ENCODE data around the gene HDAC4. TPM values are rescaled to one million over a fixed set of nuclear protein-coding genes. Genes with fewer than 3 reads are reported as not detected.

Gene HDAC4
- total and polyA plus RNA-seq, 10 of the 15 experiments (the other 5 are each of a cell fraction or from before 2014, with no cell fraction given): 0.22 to 15.7 (median 4.8) TPM

GRCh38 chr2:239073745-239074530 lies 326.9 kb downstream of the HDAC4 start:
- Histone ChIP-seq H2AFZ (ENCODE audit: control insufficient read depth, low read depth, low read length) (no peak overlapping the region), H4K20me1 (ENCODE audit: control insufficient read depth, insufficient read depth) (no peaks in the 10 kb centered on the region), H3K4me2 (ENCODE audit: control insufficient read depth, insufficient read depth) (no peak overlapping the region), H3K36me3 (ENCODE audit: control insufficient read depth in 2 of 2, insufficient read depth in 2 of 2, low read length in 1 of 2) (no peaks in the 10 kb centered on the region), H3K9ac (ENCODE audit: control insufficient read depth, insufficient read depth, low read length) (no peak overlapping the region), H3K27me3 (replicated peaks in 1 of 2; ENCODE audit: control insufficient read depth in 2 of 2, insufficient read depth in 2 of 2, low read length in 1 of 2) (no peaks in the 10 kb centered on the region), H3K9me3 (replicated peaks; ENCODE audit: control insufficient read depth, insufficient read depth, low read length) (no peaks in the 10 kb centered on the region), H3K4me1 (ENCODE audit: control insufficient read depth, insufficient read depth, low read length) (no peaks in the 10 kb centered on the region), H3K27ac (ENCODE audit: control insufficient read depth, insufficient read depth) (no peak overlapping the region), H3K79me2 (ENCODE audit: control insufficient read depth, insufficient read depth, low read length) (no peaks in the 10 kb centered on the region), H3K4me3 (no peak overlapping the region)
- ChIA-PET RAD21 (ENCODE audit: unreplicated experiment) (no interaction called here), CTCF (no interaction called here), POLR2A (no interaction called here), SMC1A (ENCODE audit: uncharacterized antibody, unreplicated experiment) (no interaction called here)
- FAIRE-seq (no peak), ATAC-seq (no peak), DNase-seq (ENCODE audit: low read depth, low spot score) (no peak)
- no TSS peak for BruUV-seq (replicated peaks)
- 87% methylated on average over 16 of the region's 18 CpGs for WGBS (ENCODE audit: insufficient coverage, insufficient replicate concordance, low lambda C conversion rate, missing lambda C conversion rate)
- intact Hi-C loops (cut with micrococcal nuclease; ENCODE audit: unreplicated experiment) (no loop called here), in situ Hi-C loops (cut with MboI) (no loop called here)
- TF ChIP-seq EED (IDR thresholded peaks at IDR 0.05; ENCODE audit: low read depth) (no peak), SRF (IDR thresholded peaks at IDR 0.05; ENCODE audit: low read depth in 2 of 2, low read length in 2 of 2) (no peak), TAF1 (IDR thresholded peaks at IDR 0.05; ENCODE audit: borderline replicate concordance, low read depth, low read length) (no peak), HCFC1 (IDR thresholded peaks at IDR 0.05; ENCODE audit: low read length) (no peak), PAX8 (IDR thresholded peaks at IDR 0.05) (no peak), MTA3 (IDR thresholded peaks at IDR 0.05; ENCODE audit: borderline replicate concordance, low read length) (no peak), PRDM15 (CRISPR knock-in tag; IDR thresholded peaks at IDR 0.05) (no peak), KAT2A (conservative IDR thresholded peaks at IDR 0.05; ENCODE audit: control insufficient read depth, low read depth, low read length) (no peak), ZBTB11 (CRISPR knock-in tag; IDR thresholded peaks at IDR 0.05) (no peak), TCF7 (IDR thresholded peaks at IDR 0.05; ENCODE audit: borderline replicate concordance) (no peak), JUND (IDR thresholded peaks at IDR 0.05; ENCODE audit: low read depth, low read length) (no peak)
- TF ChIP-seq, protein P1, sequence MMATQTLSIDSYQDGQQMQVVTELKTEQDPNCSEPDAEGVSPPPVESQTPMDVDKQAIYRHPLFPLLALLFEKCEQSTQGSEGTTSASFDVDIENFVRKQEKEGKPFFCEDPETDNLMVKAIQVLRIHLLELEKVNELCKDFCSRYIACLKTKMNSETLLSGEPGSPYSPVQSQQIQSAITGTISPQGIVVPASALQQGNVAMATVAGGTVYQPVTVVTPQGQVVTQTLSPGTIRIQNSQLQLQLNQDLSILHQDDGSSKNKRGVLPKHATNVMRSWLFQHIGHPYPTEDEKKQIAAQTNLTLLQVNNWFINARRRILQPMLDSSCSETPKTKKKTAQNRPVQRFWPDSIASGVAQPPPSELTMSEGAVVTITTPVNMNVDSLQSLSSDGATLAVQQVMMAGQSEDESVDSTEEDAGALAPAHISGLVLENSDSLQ (IDR thresholded peaks at IDR 0.05): no peak
- TF ChIP-seq, protein P2, sequence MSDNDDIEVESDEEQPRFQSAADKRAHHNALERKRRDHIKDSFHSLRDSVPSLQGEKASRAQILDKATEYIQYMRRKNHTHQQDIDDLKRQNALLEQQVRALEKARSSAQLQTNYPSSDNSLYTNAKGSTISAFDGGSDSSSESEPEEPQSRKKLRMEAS (IDR thresholded peaks at IDR 0.05; ENCODE audit: low read depth, low read length): no peak
- TF ChIP-seq, protein P3, sequence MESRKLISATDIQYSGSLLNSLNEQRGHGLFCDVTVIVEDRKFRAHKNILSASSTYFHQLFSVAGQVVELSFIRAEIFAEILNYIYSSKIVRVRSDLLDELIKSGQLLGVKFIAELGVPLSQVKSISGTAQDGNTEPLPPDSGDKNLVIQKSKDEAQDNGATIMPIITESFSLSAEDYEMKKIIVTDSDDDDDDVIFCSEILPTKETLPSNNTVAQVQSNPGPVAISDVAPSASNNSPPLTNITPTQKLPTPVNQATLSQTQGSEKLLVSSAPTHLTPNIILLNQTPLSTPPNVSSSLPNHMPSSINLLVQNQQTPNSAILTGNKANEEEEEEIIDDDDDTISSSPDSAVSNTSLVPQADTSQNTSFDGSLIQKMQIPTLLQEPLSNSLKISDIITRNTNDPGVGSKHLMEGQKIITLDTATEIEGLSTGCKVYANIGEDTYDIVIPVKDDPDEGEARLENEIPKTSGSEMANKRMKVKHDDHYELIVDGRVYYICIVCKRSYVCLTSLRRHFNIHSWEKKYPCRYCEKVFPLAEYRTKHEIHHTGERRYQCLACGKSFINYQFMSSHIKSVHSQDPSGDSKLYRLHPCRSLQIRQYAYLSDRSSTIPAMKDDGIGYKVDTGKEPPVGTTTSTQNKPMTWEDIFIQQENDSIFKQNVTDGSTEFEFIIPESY (IDR thresholded peaks at IDR 0.05): no peak

All from GM12878 (cell line).